ENCODE results near the gene HES3.
A peak's percentile ranks its signal among the peaks of the same experiment; 100 is the strongest.

The HES3 gene, protein sequence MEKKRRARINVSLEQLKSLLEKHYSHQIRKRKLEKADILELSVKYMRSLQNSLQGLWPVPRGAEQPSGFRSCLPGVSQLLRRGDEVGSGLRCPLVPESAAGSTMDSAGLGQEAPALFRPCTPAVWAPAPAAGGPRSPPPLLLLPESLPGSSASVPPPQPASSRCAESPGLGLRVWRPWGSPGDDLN

DNA sequence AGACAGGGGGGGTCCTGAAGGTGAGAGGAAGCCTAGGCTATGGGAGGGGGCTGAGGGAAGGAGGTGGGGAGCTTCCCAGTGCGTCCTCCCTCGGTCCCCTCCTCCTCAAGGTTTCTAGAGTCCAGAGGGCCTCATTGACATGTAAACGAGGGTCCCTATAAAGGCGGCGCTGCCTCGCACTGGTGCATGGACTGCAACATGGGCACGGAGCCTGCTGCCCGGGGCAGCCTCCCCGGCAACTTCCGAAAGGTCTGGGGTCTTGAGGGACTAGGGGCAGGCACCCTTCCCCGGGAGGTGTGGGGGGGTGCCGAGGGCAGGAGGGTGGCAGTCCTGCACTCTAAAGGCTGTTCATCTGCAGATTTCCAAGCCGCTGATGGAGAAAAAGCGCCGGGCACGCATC, at the start of gene HES3:
Gene HES3 (plus strand): TSS at position 187 of the 400 bp plus-strand sequence. CDS start 187 bp downstream, at position 374.
- no peak for DNase-seq (ENCODE audit: low read depth)

DNA sequence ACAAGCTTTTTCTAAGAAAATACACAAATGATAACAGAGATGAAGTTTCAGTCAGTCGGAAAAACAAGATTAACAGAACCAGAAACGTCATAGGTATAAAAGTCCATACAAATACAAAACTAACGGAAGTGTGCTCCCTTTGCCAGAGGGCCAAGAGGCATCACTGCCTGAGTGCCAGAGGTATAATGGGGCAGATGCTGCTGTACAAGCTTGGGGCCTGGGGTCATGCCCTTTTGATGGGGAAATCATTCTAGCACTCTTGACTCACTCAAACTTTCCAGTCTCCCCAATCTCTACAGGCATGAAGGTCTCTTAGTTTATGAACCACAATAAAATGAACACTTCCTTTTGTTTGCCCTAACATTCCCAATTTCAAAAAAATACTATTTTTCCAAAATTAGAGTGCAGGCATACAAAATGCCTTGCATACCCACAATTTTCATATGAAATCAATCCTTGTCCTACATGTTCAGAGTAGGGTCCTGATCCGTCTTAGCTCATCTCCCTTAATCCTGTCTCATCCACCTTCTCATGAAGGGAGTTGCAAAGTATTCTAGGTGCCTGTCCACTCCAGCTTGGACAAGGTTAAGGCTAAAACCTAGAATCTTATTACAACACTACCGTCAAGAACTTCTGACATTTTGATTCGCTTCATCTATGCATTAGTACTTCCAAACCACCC, 46.1 kb upstream of the HES3 start:
- DNase-seq (ENCODE audit: low read depth), result no peak

- DNase-seq (ENCODE audit: low read depth), result no peak
Observed at GRCh38 chr1:6198646-6199297, 45.2 kb upstream of the HES3 start.

DNA sequence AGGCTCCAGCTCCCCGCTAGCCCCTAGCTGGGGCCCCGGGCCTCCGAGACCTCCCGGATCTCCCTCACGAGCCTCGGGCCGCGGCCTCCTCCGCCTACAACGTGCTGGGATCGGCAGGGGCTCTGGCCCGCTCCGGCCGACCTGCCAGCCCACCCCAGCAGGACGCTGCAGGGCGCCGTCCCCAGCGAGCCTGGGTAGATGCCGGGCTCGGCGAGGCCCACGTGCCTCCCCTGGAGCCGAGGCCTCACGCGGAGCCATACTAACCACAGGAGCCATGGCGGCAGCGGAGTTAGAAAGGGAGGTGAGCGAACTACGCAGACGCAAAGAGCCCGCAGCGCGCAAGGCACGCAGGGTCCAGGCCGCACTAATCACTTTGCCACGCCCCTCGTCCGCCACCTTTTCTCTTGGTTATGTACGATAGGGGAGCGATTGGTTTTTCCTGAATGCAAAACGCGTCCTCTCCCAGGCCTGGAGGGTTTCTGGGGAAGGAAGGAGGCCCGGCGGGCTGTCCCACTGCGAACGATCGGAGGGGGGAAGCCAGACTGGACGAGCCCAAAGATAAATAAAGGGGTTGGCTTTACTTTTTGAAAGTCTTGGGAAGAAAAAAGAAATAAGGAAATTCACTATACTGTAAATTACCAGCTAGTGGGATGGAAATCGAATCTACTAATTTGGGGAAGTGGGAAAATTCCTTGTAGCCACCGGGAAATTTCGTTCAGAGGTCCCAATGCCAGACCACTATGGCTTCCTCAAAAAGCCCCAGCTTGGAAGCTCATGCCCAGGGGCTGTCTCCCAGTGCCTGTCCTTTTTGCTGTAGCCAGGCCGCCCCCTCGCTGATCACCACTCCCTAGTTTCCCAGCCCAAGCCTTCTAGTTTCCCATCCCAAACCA, 44.4 kb upstream of the HES3 start, which contains the start of gene RPL22:
Gene RPL22 (minus strand): TSS at position 298 of the 890 bp plus-strand sequence. CDS start 22 bp downstream, at position 276.
- DNase-seq (ENCODE audit: low read depth), result peak; percentile 93

GRCh38 chr1:6200188-6200809, 43.7 kb upstream of the HES3 start:
- no peak for DNase-seq (ENCODE audit: low read depth)

DNA sequence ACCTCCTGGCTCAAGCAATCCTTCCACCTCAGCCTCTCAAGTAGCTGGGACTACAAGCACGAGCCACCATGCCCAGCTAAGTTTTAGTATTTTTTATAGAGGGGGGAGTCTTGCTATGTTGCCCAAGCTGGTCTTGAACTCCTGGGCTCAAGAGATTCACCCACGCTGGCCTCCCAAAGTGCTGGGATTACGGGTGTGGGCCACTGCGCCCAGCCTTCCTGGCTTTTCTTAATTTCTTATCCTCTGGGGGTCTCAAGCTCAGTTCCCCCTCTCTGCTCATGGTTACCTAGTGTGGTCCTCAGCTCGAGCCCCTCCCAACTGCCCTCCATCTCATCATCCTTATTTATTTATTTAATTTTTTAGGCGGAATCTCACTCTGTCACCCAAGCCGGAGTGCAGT, 41.7 kb upstream of the HES3 start:
- DNase-seq (ENCODE audit: low read depth), result no peak

GRCh38 chr1:6205849-6206519, 38.0 kb upstream of the HES3 start, which contains the start of gene RNF207:
TSS of gene RNF207 (plus strand) at chr1:6206119. CDS start at chr1:6206536, 417 bp downstream.
- DNase-seq (ENCODE audit: low read depth), result peak; percentile 37

- DNase-seq (ENCODE audit: low read depth), result no peak
Observed at GRCh38 chr1:6206520-6206855, 37.5 kb upstream of the HES3 start.

- no peak for DNase-seq (ENCODE audit: low read depth)
Observed at GRCh38 chr1:6207075-6207885, 36.7 kb upstream of the HES3 start.

- no peak for DNase-seq (ENCODE audit: low read depth)
Observed at GRCh38 chr1:6207921-6208320, 36.1 kb upstream of the HES3 start.

DNA sequence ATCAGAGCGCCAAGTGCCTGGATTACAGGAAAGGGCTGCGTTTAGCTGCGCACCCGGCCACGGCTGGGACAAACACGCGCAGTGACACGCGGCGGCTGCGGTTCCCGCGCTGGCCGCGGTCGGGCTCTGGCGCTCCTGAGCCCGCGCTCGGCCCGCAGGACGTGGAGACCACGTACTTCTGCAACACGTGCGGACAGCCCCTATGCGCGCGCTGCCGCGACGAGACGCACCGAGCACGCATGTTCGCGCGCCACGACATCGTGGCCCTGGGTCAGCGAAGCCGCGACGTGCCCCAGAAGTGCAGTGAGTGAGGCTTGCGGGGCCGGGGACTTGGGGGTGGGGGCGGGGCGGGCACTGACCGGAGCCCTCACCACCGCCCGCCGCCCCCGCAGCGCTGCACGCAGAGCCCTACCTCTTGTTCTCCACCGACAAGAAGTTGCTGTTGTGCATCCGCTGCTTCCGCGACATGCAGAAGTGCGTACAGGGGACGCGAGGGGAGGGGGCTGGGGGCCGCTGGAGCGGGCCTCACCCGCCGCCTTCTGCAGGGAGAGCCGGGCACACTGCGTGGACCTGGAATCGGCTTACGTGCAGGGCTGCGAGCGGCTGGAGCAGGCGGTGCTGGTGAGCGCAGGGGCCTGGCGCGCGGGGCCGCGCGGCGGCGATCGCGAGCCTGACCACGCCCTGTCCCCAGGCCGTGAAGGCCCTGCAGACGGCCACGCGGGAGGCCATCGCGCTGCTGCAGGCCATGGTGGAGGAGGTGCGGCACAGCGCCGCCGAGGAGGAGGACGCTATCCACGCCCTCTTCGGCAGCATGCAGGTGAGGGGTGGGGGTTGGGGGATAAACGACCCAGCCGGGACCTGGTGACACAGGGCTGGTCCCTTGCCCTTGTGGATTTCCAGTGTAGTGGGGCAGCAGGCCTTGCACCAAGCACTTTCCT, 35.0 kb upstream of the HES3 start:
- DNase-seq (ENCODE audit: low read depth), result no peak

- DNase-seq (ENCODE audit: low read depth), result no peak
Observed at GRCh38 chr1:6209661-6210580, 34.1 kb upstream of the HES3 start.

DNA sequence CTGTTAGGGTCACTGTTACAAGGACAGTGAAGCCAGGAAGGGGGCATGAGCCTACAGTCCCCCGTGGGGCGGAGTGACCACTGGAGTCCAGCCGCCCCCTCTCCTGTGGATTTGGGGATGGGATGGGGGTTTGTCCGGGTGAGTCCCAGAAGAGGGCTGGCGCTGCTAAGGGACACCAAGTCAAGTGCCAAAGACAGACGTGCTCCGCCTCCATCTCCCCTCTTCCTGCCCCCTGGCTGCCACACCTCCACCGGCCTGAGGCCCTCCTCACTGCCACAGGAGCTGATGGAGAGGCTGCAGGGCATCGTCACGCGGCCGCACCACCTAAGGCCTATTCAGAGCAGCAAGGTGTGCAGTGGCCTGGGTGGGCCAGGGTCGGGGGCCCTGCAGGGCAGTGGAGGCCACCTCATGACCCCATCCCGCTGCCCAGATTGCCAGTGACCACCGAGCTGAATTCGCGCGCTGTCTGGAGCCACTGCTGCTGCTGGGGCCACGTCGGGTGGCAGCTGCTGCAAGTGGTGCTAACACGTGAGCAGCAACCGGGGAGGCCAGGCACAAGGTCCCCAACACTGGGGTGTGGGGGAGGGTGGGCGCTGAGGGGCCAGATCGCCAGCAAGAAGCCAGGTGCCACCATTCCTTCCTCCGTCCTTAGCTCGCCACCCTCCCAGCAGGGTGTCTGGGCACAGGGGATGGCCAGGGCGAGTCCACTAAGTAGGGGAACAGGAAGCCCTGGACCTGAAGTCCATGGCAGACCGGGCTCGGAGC, 33.2 kb upstream of the HES3 start:
- no peak for DNase-seq (ENCODE audit: low read depth)

- DNase-seq (ENCODE audit: low read depth), result no peak
Observed at GRCh38 chr1:6211731-6212130, 32.2 kb upstream of the HES3 start.

DNA sequence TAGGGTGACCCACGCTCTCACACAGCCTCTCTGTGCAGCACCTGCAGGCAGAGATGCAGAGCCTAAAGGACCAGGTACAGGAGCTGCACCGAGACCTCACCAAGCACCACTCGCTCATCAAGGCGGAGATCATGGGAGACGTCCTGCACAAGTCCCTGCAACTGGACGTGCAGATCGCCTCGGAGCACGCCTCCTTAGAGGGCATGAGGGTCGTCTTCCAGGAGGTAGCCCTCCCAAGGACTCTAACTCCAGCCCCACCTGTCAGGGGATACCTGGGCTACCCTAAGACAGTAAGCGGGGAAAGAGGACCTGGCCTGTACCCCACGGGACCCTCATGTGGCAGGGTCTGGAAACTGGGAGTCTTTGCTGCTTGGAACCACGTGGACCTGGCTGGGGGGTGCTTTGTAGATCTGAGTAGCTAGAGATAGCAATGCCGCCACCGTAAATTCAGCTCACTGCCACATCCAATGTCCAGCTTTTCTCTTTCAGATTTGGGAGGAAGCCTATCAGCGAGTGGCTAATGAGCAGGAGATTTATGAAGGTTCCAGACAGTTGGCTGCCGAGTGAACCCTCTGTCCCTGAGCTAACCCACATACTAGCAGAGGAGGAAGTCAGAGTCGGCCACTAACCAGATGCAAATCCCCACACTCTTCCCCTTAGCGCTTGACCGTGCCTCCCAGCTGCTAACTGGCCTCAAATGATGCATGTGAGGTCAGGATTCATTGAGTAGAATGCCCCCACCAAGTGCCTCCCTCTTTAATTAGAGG, 31.6 kb upstream of the HES3 start:
- DNase-seq (ENCODE audit: low read depth), result no peak

- DNase-seq (ENCODE audit: low read depth), result no peak
Observed at GRCh38 chr1:6218375-6219164, 25.4 kb upstream of the HES3 start.
